Urinary bladder (tissue), 4 donors: ENCODE results near the gene HOOK1. TPM values are rescaled to one million over a fixed set of nuclear protein-coding genes. Genes with fewer than 3 reads are reported as not detected.
"Not testable (repeated sequence)": the region's sequence is repeated elsewhere in the genome, so short reads cannot be mapped to it uniquely, and the experiment has no call there.

Source experiments
- DNase-seq: peaks from one replicate; pipeline ENCODE4 v3.0.0-alpha.2; 2015; ENCODE audit errors: extremely low spot score
- H3K27ac ChIP-seq: one replicate; pipeline ENCODE4 v1.5.1; 2013; ENCODE audit warnings: low read depth, mild to moderate bottlenecking, moderate library complexity
- H3K36me3 ChIP-seq: one replicate; pipeline ENCODE4 v1.6.1; 2013; ENCODE audit warnings: mild to moderate bottlenecking, moderate library complexity; ENCODE audit not compliant: insufficient read depth
- H3K4me1 ChIP-seq: one replicate; pipeline ENCODE4 v1.6.1; 2013; ENCODE audit warnings: mild to moderate bottlenecking, moderate library complexity; ENCODE audit not compliant: insufficient read depth
- H3K4me3 ChIP-seq: one replicate; pipeline ENCODE4 v1.5.1; 2013; ENCODE audit warnings: low read depth, low read length
- WGBS: extraction: QIAGEN DNeasy Blood & Tissue Kit; methylation state at CpG from one replicate; pipeline ENCODE4 v1.1.7; 2013; 5-methylcytosine and 5-hydroxymethylcytosine counted together
- polyA plus RNA-seq: library from polyadenylated mRNA; stranded (reverse); fragments of 200-250 nt; gene quantifications from one replicate; pipeline ENCODE4 v1.2.3, GENCODE V29; 2013
- total RNA-seq: library from RNA; depleted of rRNA; stranded (reverse); fragments of >200 nt; gene quantifications from one replicate; pipeline ENCODE4 v1.2.3, GENCODE V29; 2014
- donor health status: healthy with polysubstance abuse.
- donor health status: healthy.

The HOOK1 gene
- total and polyA plus RNA-seq, 2 donors, result 0.63 to 8.6 TPM

- WGBS, result 95% methylated on average over 2 of the region's 2 CpGs
- DNase-seq, result no peak
- no peaks in the 10 kb centered on the region for H3K36me3 ChIP-seq
- H3K27ac ChIP-seq, result no peak overlapping the region
- no peaks in the 10 kb centered on the region for H3K4me1 ChIP-seq
- H3K4me3 ChIP-seq, result no peak overlapping the region
These were observed 103.0 kb downstream of the HOOK1 start for GRCh38 chr1:59917785-59918180.

- 83% methylated on average over 2 of the region's 2 CpGs for WGBS
- no peak overlapping the region for H3K4me3 ChIP-seq
- no peak overlapping the region for H3K27ac ChIP-seq
- no peak for DNase-seq
- H3K36me3 ChIP-seq, result no peaks in the 10 kb centered on the region
- H3K4me1 ChIP-seq, result no peaks in the 10 kb centered on the region
These were observed 105.0 kb downstream of the HOOK1 start for GRCh38 chr1:59919746-59920145.

GRCh38 chr1:59921258-59921899 lies 106.6 kb downstream of the HOOK1 start:
- H3K27ac ChIP-seq, H3K36me3 ChIP-seq, H3K4me1 ChIP-seq, DNase-seq, H3K4me3 ChIP-seq: not testable (repeated sequence)
- 78% methylated on average over 6 of the region's 6 CpGs for WGBS

- Histone ChIP-seq H3K36me3 (no peaks in the 10 kb centered on the region), H3K4me3 (no peak overlapping the region), H3K27ac (no peak overlapping the region), H3K4me1 (no peaks in the 10 kb centered on the region)
- no peak for DNase-seq
These were observed 109.9 kb downstream of the HOOK1 start for GRCh38 chr1:59924653-59925052.

Other genes with a start within 250 kb of the HOOK1 start
- 14.2 TPM for gene CYP2J2, start 111.8 kb downstream of the HOOK1 start, total RNA-seq
- gene CYP2J2, start 111.8 kb downstream of the HOOK1 start, polyA plus RNA-seq, result 4.1 TPM